SU-DHL-6 (cell line): ENCODE results near the gene MICAL2.

ENCODE experiments used
- EZH2phosphoT487 ChIP-seq: fragments of 200-600 bp; sonication (generic), shearing (Covaris generic); conservative IDR thresholded peaks from 2 replicates; pipeline ENCODE4 v1.6.1; 2018; ENCODE audit warnings: mild to moderate bottlenecking, antibody characterized with exemption, low read length, moderate library complexity, mixed read lengths
- TF ChIP-seq, protein P1 (sequence below): fragments of 200-600 bp; sonication (generic); IDR thresholded peaks from one replicate; pipeline ENCODE4 v1.5.1; 2017; ENCODE audit warnings: antibody characterized with exemption, mild to moderate bottlenecking, low read length, moderate library complexity; ENCODE audit not compliant: insufficient read depth, poor library complexity, severe bottlenecking

- TF ChIP-seq, protein P1, sequence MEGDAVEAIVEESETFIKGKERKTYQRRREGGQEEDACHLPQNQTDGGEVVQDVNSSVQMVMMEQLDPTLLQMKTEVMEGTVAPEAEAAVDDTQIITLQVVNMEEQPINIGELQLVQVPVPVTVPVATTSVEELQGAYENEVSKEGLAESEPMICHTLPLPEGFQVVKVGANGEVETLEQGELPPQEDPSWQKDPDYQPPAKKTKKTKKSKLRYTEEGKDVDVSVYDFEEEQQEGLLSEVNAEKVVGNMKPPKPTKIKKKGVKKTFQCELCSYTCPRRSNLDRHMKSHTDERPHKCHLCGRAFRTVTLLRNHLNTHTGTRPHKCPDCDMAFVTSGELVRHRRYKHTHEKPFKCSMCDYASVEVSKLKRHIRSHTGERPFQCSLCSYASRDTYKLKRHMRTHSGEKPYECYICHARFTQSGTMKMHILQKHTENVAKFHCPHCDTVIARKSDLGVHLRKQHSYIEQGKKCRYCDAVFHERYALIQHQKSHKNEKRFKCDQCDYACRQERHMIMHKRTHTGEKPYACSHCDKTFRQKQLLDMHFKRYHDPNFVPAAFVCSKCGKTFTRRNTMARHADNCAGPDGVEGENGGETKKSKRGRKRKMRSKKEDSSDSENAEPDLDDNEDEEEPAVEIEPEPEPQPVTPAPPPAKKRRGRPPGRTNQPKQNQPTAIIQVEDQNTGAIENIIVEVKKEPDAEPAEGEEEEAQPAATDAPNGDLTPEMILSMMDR, result peak; percentile 67
- TF ChIP-seq EZH2phosphoT487, result no peak
Measured at GRCh38 chr11:12235947-12236743, 125.8 kb downstream of the MICAL2 start.
